NCI-H460 (cell line): ENCODE measurements around the gene EIF1AD. TPM values are rescaled to one million over a fixed set of nuclear protein-coding genes. Genes with fewer than 3 reads are reported as not detected.
A peak's percentile ranks its signal among the peaks of the same experiment; 100 is the strongest.

Experiments
- DNase-seq: peaks from one replicate; pipeline ENCODE4 v3.0.0-alpha.2; 2016; ENCODE audit warnings: low read depth; ENCODE audit errors: extremely low read depth
- total RNA-seq: library from RNA; depleted of rRNA; stranded (reverse); fragments of >200 nt; shearing (Covaris generic); gene quantifications from 2 replicates; pipeline ENCODE4 v1.2.3, GENCODE V29; 2014

EIF1AD gene
- total RNA-seq, 1 experiment from 2014 or later = 23.0 TPM

- no peak for DNase-seq
These were observed 4.4 kb upstream of the EIF1AD start for GRCh38 chr11:66006134-66006890.

DNA sequence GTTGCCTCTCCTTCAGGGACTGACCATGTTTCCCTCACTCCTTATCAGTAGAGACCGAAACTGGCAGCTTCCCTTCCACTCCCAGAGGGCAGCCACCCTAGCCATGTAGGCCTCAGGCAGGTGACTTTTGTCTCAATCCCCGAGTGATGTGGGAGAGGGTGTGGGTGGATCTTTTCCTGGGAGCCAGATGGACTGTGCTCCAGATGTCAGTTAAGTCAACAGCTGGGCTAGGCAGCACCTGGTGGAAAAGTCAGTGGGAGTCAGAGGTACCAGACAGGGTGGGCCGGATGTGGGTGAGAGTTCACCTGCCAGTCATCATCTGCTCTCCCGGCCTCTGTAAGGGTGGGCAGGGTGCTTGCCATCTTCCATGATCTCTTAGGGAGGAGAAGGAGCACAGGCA lies 2.2 kb upstream of the EIF1AD start:
- no peak for DNase-seq

- no peak for DNase-seq
These were observed 1.3 kb upstream of the EIF1AD start for GRCh38 chr11:66003291-66003690.

DNA sequence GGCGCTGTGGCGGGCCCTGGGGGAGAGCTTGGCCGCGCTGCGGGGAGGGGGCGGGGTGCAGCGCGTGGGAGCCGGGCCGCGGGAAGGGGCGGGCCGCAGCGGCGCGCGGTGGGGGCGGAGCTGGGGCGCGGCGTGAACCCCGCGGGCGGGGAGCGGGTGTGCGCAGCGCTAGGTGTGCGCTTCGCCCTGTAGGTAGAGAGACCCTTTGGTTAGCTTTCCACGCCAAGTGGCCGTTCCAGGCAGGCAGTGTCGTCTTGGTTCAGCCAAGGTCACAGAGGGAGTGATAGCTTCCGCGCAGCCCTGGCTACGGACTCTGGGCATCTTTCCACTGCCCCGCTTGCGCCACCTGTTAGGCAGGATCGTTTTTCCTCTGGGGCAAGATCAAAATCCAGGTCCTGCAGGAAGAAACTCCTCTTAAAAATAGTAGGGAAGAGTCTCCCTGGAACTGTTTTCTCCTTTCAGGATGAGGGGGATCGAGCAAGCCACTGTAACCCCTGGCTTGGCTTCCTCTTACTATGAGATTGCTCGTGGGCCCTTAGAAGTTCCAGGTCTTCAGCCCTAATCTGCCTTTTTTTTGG lies 780 bp upstream of the EIF1AD start:
- DNase-seq = peak; percentile 5

- DNase-seq = no peak
These were observed 4.7 kb downstream of the EIF1AD start for GRCh38 chr11:65997286-65997685.

DNA sequence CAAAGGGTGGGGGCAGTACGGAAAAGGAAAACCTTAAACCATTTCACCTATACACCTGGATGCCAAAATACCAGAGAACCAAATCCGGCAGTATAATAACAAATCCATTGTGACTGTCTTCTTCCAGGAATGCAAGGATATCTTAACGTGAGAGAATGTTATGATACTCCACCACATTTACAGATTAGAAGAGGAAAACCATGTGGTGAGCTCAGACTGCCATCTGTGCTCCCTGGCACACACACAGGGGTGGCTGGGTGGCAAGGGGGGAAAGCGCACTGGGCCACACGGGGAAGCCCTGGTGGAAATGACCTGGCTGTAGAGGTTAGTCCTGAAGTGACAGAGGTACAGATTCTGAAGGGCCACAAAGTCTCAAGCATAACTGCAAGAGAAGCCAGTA lies 9.9 kb downstream of the EIF1AD start:
- DNase-seq = no peak

DNA sequence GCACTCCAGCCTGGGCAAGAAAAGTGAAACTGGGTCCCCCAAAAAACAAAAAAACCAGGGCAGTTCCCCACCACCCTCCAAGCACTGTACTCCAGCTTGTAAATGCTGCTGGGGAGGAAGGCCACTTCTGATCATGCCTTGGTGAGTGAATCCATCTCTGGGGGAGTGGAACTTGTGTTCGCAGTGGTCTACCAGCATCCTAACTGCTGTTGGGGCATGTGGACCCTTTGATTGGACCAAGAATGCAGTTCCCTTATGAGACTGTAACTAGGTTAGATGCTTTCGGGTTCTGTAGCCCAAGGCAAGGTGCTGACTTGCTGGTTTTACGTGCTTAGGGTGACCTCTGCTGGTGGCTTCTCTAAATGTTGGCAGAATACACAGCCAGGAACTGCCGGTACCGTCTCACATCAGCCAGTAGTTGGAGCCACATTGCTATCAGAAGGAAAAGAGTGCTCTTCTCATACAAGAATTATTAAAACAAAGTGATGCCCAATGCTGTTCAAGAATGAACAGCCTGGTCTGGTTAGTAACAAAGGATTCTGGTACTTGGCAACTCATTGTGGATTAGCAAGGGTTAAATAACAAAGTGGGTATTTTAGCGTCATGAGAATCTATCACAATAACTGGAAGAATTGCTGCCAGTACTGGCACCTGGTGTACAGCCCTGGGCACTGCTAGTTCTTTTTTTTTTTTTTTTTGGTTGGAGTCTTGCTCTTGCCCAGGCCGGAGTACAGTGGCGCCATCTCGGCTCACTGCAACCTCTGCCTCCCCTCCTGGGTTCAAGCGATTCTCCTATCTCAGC lies 13.0 kb downstream of the EIF1AD start:
- DNase-seq = peak; percentile 92

GRCh38 chr11:65987336-65987735 lies 14.6 kb downstream of the EIF1AD start:
- no peak for DNase-seq

DNA sequence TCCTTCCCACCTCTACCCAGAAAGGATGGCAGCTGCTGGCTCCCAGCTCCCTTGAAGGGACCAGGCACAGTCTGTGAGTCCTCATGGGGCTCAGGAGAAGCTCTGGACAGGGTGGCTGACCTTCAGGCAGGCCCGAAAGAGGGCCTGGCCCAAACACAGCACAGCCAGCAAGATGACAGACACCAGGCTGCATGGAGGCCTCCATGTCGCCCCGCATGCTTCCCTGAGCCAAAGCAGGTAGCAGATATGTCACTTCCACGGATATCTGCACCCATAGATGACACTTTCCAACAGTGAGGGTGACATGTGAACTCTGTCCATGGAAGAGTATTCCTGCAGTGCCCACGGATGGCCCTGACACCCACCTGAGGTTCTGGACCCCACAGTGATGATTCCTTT lies 18.4 kb downstream of the EIF1AD start:
- no peak for DNase-seq

- DNase-seq = no peak
These were observed 19.0 kb downstream of the EIF1AD start for GRCh38 chr11:65982824-65983588.

DNA sequence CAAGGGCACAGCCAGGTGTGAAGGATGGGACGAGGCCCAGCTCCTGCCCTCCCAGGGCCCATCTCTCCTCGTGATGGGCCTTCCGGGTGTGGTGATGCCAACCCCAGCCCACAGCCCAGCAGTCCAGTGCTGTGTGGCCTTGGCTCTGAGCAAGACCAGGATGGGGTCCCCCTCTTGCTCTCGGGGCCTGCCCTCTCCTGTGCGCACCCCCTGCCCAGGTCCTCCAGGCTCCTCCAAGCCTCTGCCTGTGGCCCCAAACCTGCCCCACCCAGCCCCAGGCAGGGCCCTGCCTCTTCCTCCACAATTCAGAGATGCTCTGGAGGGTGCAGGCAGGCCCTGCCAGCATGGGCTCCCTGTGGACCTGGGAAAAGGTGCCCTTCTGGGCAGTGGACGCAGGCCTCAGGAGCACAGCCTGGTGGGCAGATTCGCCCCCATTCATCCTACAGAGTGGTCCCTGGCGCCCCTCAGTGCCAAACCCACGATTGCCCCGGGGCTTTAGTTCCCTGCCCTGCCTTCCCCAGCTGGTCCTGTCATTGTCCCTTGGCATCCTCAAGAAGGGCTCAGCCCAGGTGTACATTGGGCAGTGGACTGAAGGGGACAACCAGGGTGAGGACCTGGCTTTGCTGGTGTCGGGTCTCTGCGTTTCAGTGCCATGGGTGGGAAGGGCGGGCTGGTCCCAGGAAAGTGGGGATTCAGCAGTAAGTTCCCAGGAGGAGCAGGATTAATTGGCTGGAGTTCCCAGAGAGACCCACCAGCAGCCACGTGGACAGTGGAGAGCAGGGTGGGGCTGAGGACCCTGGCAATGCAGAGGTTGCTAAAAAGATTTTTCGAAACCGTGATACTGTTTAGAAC lies 19.8 kb downstream of the EIF1AD start:
- DNase-seq = no peak

- no peak for DNase-seq
These were observed 20.7 kb downstream of the EIF1AD start for GRCh38 chr11:65981101-65981740.

DNA sequence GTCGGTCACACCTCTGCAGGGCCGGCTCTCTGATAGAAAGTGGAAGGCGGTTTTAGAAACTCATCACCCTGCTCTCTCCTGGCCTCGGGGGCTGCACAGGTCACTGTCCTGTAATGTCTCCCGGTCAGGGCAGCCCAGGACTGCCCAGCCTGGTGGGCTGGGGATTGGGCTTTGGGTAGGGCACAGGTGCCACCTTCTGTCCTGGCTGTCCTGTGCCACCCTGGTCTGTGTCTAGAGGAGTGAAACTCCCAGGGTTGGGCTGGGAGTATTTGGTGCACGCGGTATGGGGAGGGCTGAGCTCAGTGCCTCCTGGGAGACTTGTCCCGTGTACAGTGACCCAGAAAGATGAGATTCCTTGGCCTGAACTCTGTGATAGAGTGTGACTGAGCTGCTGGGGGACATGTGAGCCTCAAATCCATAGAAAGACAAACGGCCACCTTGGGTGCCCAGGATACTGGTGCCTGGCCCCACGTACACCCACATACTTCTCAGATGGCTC lies 22.6 kb downstream of the EIF1AD start:
- DNase-seq = no peak

DNA sequence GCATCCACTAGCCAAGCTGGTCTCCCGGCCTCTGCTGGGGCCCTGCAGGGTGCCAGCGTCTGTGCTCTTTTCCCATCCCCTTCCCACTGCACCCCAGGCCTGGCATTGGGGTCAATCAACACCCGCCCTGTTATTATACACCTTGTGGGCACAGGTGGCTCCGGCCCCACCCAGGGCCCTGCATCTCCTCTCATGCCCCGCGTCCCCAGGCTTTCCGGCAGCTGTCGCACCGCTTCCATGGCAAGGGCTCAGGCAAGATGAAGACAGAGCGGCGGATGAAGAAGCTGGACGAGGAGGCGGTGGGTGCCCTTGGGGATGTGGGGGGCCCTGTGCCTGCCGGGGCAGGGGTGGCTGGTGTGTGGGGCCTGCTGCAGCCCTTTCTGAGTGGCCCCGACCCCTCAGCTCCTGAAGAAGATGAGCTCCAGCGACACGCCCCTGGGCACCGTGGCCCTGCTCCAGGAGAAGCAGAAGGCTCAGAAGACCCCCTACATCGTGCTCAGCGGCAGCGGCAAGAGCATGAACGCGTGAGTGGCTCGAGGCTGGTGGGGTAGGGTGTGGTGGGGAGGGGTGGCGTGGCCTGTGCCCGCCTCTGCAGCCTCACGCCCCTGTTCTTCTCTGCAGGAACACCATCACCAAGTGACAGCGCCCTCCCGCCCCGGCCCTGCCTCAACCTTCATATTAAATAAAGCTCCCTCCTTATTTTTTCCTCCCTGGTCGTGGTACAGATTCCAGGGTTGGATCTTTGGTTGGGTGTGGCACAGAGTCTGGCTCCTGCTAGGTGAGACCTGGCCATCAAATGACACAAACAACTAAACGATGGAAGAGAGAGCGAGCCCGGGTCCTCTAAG lies 23.3 kb downstream of the EIF1AD start:
- DNase-seq = no peak

DNA sequence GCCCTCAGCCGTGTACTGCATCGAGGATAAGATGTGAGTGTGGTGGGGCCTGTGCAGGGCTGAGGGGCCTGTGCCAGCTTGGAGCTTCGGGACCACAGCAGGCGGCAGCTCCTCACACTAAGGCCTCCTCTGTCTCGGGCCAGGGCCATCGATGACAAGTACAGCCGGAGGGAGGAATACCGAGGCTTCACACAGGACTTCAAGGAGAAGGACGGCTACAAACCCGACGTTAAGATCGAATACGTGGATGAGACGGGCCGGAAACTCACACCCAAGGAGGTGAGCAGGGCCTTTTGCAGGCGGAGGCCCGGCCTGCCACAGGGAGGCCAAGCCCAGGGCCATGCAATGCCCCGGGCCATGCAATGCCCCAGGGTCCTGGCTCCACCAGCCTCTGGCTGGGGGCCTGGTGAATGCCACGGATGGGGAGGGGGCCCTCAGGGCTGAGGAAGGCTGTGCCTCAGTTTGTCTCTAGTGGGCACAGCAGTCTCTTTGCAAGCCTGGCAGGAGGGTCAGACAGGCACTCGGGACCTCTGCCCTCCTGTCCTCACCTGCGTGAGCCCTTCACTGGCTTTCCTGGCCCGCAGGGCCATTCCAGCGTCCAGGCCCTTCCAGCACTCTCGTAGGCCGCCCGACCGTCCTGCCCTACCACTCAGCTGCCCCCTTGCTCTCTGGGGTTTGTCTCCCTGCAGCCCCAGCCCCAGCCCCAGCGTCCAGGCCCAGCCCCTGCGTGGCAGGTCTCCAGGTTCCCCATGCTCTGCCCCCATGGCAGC lies 24.2 kb downstream of the EIF1AD start:
- no peak for DNase-seq

- no peak for DNase-seq
These were observed 25.5 kb downstream of the EIF1AD start for GRCh38 chr11:65976216-65977176.

GRCh38 chr11:65975771-65976170 lies 26.2 kb downstream of the EIF1AD start:
- no peak for DNase-seq
